Dermis microvascular lymphatic vessel endothelial cell (primary cell): ENCODE results near the gene LIPI. TPM values are rescaled to one million over a fixed set of nuclear protein-coding genes. Genes with fewer than 3 reads are reported as not detected.
"Not testable (repeated sequence)": the region's sequence is repeated elsewhere in the genome, so short reads cannot be mapped to it uniquely, and the experiment has no call there.

Experiments used
- DNase-seq, 2 donors: peaks; one replicate each; pipeline versions ENCODE4 v3.0.0 to v3.0.0-alpha.2; 2010; ENCODE audit warnings: low read depth in 2 of 2
- total RNA-seq: library from RNA; depleted of rRNA; stranded (reverse); fragments of >200 nt; gene quantifications from 2 replicates; pipeline ENCODE4 v1.2.1, GENCODE V29; 2014

LIPI gene
- total RNA-seq, result not detected in 2 replicates

- no peak for DNase-seq
These were observed at the start of gene LIPI for GRCh38 chr21:14210738-14211137. Gene LIPI (minus strand): TSS chr21:14210955. CDS start chr21:14210845, 110 bp downstream.

DNA sequence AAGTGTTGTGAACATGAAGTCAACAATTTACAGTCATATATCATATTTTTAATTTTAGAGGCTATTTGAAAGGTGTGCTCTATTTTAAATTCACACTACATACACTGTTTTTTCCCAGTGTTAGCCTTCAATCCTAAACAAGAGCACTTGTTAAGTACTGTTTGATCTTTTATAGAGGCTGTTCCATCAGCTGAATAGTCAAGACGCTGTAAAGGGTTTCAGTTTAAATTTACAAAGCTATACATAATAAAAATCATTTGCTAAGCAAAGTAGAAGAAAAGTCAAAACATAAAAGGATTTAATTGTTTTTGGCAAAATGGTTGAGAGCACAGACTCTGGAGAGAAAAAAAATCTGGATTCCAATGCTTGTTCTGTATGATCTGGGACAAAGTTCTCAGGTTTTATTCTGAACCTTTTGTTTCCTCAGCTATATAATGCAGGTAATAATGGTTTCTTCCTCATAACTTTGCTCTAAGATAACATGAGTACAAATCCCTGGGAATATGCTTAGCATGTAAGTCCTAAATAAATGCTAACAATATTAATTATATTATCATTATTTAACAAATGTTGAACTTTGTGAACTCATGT is 49.5 kb upstream of the LIPI start:
- no peak for DNase-seq

DNA sequence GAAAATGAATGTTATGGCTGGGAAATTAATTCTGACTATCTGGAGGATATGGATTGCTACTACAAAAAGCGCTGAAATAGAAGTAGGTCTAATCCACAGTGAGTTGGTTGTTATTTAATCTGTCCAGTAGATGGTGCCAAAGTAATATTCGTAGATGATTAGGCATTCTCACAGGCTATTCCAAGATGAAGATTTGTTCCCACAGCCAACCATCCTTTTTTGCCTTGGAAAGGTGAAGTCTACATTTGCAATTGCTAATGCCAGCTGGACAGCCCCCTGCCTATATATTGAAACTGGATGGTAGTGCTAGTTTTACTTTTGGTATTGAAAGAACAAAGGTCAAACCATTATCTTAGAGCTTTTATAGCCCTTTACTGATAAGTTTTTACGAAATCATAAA is 49.0 kb upstream of the LIPI start:
- DNase-seq, result peak; percentile 63 to 65

DNA sequence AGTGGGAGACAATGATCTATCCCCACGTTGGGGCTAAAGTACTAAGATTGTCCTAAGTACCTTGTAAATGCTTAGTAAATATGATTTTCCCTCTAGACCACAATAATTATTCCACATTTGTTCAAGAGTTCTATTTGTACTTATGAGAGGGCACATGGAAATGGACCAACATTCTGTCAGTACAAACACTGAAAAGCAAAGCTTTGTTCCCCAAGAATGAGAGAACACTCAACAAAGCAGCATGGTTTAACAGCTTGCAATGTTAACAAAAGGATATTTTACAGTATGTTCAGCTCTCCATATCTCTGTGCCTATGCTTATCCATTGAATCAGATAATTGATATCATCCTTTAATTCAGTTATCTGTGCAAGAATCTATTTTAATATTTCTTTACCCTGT is 40.6 kb upstream of the LIPI start:
- DNase-seq, result no peak

GRCh38 chr21:14245711-14246110 is 35.0 kb upstream of the LIPI start:
- no peak for DNase-seq

GRCh38 chr21:14244911-14245310 is 34.2 kb upstream of the LIPI start:
- no peak for DNase-seq

DNA sequence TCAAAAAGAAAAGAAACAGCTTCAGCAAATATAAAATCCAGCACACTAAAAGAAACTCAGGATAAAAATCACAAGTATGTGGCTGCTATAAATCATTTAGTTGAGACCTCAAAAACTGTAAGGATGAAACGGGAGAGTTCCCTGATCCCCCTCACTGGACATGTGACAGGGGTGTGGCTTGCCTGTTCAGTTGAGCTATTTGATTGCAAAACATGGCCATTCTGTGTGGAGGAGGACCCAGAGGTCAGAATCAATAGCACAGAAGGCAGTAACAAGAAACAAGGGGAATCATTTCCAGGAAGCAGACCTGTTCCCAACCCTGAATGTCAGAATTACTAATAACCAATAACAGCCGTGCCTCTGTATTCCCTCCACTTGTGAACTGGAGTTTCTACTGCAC is 33.1 kb upstream of the LIPI start:
- no peak for DNase-seq

GRCh38 chr21:14243461-14243860 is 32.7 kb upstream of the LIPI start:
- no peak for DNase-seq

DNA sequence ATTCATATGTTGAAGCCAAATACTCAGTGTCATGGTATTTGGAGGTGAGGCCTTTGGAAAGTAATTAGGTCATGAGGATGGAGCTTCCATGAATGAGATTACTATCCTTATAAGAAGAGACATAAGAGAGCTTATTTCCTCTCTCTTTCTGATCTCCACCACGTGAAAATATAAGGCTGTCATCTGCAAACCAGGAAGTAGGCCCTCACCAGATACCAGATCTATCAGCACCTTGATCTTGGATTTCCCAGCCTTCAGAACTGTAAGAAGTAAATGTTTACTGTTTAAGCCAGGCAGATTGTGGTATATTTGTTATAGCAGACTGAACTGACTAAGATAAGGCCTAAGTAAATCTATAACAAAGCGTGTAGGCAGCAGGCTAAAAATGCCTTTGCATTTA is 30.5 kb upstream of the LIPI start:
- no peak for DNase-seq

GRCh38 chr21:14239281-14239680 is 28.5 kb upstream of the LIPI start:
- DNase-seq, result no peak

- DNase-seq, result no peak
These were observed 25.4 kb upstream of the LIPI start for GRCh38 chr21:14236180-14236579.

DNA sequence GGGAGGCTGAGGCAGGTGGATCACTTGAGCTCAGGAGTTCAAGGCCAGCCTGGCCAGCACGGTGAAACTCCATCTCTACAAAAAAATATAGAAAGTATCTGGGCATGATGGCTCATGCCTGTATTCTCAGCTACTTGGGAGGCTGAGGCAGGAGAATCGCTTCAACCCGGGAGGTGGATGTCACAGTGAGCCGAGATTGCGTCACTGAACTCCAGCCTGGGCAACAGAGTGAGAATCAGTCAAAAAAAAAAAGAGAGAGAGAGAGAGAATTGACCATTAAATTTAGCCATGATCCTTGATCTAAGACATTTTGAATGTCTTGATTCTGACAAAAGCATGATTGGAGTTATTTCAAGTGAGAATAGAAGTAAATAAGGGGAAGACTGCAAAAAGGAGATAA is 24.3 kb upstream of the LIPI start:
- DNase-seq, result no peak

- DNase-seq, result no peak
These were observed 18.6 kb upstream of the LIPI start for GRCh38 chr21:14229399-14229798.

- no peak for DNase-seq
These were observed 12.6 kb upstream of the LIPI start for GRCh38 chr21:14223365-14223764.

DNA sequence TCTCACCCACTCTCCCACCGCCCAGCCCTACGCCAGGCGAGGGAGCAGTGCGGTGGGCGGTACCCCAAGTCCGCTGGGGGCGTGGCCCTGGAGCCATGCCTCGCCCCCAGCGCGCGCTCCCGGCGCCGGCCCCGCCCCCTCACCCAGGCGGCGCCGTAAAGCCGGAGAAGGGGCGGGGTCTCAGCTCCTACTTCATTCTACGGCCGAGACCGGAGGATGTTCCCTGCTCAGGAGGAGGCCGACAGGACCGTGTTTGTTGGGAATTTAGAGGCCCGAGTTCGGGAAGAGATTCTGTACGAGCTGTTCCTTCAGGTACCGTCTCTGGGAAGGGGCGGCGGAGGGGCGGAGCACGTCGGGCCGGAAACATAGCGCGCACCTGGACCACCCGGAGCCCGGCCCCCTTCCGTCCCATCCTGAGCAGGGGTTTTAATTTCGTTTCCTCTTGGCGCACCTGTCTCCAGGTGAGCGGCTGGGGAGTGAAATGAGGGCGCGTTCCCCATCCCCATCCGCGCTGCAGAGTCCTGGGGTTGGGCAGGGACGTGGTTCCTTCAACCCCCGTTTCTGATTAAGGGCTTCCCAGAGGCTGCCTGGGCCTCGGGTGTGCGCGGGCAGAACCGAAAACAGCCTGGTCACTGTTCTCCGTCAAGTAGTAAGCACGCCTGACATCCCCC is 5.4 kb upstream of the LIPI start, which contains the start of gene RBM11:
TSS of gene RBM11 (plus strand) at position 187 of the 671 bp plus-strand sequence. CDS start at position 217, 30 bp downstream.
- peak; percentile 1 to 4 for DNase-seq

DNA sequence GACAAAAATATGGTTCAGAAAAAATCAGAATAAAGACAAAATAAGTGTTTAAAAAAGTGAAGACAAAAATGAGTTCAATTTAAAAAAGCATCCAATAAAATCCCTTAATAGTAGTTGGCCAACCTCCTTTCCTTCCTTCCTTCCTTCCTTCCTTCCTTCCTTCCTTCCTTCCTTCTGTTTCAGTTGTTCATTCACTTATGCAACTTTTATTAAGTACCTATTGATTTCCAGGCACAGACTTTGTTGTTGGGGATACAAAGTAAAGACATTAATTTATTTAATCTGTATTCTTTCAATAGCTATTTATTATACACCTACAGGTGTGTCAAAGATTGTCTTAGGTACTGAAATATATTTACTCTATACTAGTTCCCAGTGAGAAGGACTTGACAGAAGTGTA is 2.4 kb upstream of the LIPI start:
- no peak for DNase-seq

DNA sequence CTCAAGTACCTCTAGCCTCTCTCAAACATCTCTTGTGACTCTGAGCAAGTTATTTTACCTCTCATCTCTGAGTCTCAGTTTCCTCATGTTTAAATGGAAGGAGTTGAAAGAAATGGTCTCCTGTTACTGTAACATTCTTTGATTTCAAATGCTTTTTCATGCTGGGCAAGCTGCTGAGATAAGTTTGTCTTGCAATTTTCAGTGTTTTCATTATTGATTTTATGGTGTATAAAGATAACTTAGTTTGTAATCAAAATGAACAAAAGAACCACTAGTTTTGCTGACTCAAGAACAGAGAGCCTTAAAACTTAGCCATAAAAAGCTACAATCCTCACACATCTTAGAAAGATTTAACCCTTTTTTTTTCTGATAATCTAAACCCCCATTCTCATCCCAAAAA is 4.5 kb downstream of the LIPI start:
- DNase-seq, result no peak

DNA sequence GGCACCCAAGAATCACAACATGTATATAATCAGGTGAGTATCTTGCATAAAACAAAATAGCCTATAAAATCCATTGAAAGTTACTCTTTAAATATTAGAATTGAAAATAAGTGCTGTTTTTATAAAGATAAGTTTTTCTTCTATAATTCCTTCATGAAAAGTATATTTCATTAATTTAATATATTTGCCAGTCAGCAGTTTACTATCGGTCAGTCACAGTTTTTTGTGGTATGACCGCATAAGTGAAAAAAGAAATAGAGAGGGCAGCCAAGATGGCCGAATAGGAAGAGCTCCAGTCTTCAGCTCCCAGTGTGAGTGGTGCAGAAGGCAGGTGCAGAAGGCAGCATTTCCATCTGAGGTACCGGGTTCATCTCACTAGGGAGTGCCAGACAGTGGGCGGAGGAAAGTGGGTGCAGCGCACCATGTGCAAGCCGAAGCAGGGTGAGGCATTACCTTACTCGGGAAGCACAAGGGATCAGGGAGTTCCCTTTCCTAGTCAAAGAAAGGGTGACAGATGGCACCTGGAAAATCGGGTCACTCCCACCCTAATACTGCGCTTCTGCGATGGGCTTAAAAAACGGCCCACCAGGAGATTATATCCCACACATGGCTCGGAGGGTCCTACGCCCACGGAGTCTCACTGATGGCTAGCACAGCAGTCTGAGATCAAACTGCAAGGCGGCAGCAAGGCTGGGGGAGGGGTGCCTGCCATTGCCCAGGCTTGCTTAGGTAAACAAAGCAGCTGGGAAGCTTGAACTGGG is 44.1 kb downstream of the LIPI start:
- DNase-seq, result not testable (repeated sequence)

DNA sequence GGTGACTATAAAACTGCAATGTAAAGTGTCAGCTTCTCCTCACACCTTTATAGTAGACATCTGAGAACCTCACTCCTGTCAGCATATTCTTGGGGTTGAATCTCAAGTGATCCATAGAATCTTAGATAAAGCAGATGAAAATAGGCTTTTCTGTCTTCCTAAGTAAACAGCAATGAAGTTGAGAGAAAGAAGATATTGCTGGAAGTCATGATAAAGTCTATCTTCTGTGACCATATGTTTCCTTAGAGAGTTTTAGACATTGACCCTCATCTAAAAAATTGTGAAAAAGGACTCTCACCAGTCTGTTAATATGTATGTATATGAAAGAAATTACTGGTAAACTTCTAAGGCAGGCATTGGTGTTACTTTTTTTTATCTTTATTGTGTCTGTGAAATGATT is 66.8 kb downstream of the LIPI start:
- no peak for DNase-seq

GRCh38 chr21:14124266-14124665 is 86.5 kb downstream of the LIPI start:
- no peak for DNase-seq

- DNase-seq, result no peak
These were observed 89.0 kb downstream of the LIPI start for GRCh38 chr21:14121719-14122118.

- no peak for DNase-seq
These were observed 90.5 kb downstream of the LIPI start for GRCh38 chr21:14120091-14120734.
